ENCODE data around the gene SCGB1A1.

SCGB1A1 gene

DNA sequence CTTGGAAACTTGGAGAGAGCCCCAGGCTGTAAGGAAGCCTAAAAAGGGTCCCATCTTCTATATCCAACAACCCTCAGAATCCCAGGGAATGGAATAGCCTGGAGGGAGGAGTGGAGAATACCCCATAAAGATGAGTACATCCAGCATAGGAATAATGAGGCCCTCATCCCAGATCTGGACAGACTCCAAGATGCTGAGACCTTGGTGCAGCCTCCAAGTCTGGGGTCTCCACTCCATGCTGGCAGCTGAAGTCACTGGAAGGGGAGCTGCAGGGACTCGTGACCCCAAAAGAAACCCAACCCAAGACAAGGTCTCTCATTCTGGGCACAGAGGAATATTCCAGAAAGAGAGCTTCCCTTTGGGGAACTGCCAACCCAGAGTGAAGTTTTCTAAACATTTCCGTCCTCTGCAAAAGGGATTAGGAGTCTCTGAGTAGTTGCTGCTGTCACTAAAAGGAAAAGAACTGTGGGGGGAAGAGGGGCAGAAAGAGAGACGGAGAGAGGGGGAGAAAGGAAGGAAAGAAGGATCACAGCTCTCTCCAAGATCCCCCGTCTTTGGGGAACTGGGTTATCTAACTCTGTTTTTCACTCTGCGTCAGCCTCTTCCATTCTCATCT is 589 bp downstream of the SCGB1A1 start:
- Histone ChIP-seq H3K36me3 (ENCODE audit: control insufficient read depth in 4 of 4, insufficient read depth in 4 of 4, low read length in 3 of 4) (no peaks in the 10 kb centered on the region), H3K9me3 (ENCODE audit: control extremely low read depth in 1 of 5, control insufficient read depth in 4 of 5, insufficient read depth in 2 of 5, low read depth in 1 of 5, low read length in 4 of 5) (no peaks in the 10 kb centered on the region), H3K27me3 (replicated peaks in 2 of 5; ENCODE audit: control insufficient read depth in 4 of 5, insufficient read depth in 5 of 5, low read length in 4 of 5) (no peaks in the 10 kb centered on the region), H3K4me3 (ENCODE audit: control insufficient read depth in 1 of 7, extremely low read depth in 1 of 7, insufficient read depth in 4 of 7, low read depth in 2 of 7, low read length in 6 of 7) (no peak overlapping the region), H3K27ac (ENCODE audit: insufficient read depth in 1 of 2, low read depth in 1 of 2, low read length in 2 of 2, poor library complexity in 1 of 2, severe bottlenecking in 2 of 2) (peak overlapping the region in 1 of 2 experiments; percentile 34), H3K4me1 (ENCODE audit: control extremely low read depth in 1 of 4, control insufficient read depth in 4 of 4, insufficient read depth in 4 of 4, low read length in 3 of 4) (peaks cover 0 to 3% (median under 1%) of the 10 kb centered on the region in 4 experiments)
- DNase-seq: no peak
- POLR2A ChIA-PET: interaction anchor here (1.2 kb wide), 1 partner anchor 21 kb away, joined by 3 read pairs; no protein-coding TSS in a partner anchor
- WGBS (ENCODE audit: insufficient coverage): 76% methylated on average over 3 of the region's 5 CpGs
- CTCF ChIA-PET: interaction anchor here (1.1 to 8.3 kb wide), 3 partner anchors 25 to 141 kb away, joined by 3 to 73 read pairs (median 4); no protein-coding TSS in a partner anchor

DNA sequence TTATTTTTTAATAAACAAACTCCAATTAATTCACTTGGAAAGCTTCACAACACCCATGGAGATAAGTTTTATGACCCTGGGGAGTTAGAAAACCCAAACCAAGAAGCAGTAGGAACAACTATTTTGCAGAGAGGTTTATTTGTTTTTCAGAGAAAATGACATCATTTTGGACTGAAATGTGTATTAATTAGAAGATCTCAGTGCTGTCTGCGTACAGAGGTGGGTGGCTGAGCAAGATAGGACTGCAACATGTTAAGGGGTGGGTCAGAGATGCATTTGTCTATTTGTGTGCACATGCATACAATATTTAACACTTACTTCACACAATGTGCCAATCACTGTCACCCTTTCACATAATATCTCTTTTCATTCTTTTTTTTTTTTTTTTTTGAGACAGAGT is 1.1 kb downstream of the SCGB1A1 start:
- no CpG with 5 or more reads among the region's 1 CpG for WGBS (ENCODE audit: insufficient coverage)
- Histone ChIP-seq H3K9me3 (ENCODE audit: control extremely low read depth in 1 of 5, control insufficient read depth in 4 of 5, insufficient read depth in 2 of 5, low read depth in 1 of 5, low read length in 4 of 5) (no peaks in the 10 kb centered on the region), H3K4me1 (ENCODE audit: control extremely low read depth in 1 of 4, control insufficient read depth in 4 of 4, insufficient read depth in 4 of 4, low read length in 3 of 4) (peaks cover 0 to 4% (median 2%) of the 10 kb centered on the region in 4 experiments), H3K4me3 (ENCODE audit: control insufficient read depth in 1 of 7, extremely low read depth in 1 of 7, insufficient read depth in 4 of 7, low read depth in 2 of 7, low read length in 6 of 7) (no peak overlapping the region), H3K27ac (ENCODE audit: insufficient read depth in 1 of 2, low read depth in 1 of 2, low read length in 2 of 2, poor library complexity in 1 of 2, severe bottlenecking in 2 of 2) (peak overlapping the region in 1 of 2 experiments; percentile 34), H3K27me3 (replicated peaks in 2 of 5; ENCODE audit: control insufficient read depth in 4 of 5, insufficient read depth in 5 of 5, low read length in 4 of 5) (no peaks in the 10 kb centered on the region), H3K36me3 (ENCODE audit: control insufficient read depth in 4 of 4, insufficient read depth in 4 of 4, low read length in 3 of 4) (no peaks in the 10 kb centered on the region)
- POLR2A ChIA-PET: interaction anchor here (1.2 kb wide), 1 partner anchor 22 kb away, joined by 3 read pairs; no protein-coding TSS in a partner anchor
- CTCF ChIA-PET: interaction anchor here (1.1 to 8.3 kb wide), 2 partner anchors 26 to 141 kb away, joined by 4 to 73 read pairs; no protein-coding TSS in a partner anchor
- no peak for DNase-seq

- Histone ChIP-seq H3K4me3 (ENCODE audit: control insufficient read depth in 1 of 7, extremely low read depth in 1 of 7, insufficient read depth in 4 of 7, low read depth in 2 of 7, low read length in 6 of 7) (no peak overlapping the region), H3K27ac (ENCODE audit: insufficient read depth in 1 of 2, low read depth in 1 of 2, low read length in 2 of 2, poor library complexity in 1 of 2, severe bottlenecking in 2 of 2) (no peak overlapping the region), H3K36me3 (ENCODE audit: control insufficient read depth in 4 of 4, insufficient read depth in 4 of 4, low read length in 3 of 4) (no peaks in the 10 kb centered on the region), H3K9me3 (ENCODE audit: control extremely low read depth in 1 of 5, control insufficient read depth in 4 of 5, insufficient read depth in 2 of 5, low read depth in 1 of 5, low read length in 4 of 5) (no peaks in the 10 kb centered on the region), H3K27me3 (replicated peaks in 2 of 5; ENCODE audit: control insufficient read depth in 4 of 5, insufficient read depth in 5 of 5, low read length in 4 of 5) (no peaks in the 10 kb centered on the region), H3K4me1 (ENCODE audit: control extremely low read depth in 1 of 4, control insufficient read depth in 4 of 4, insufficient read depth in 4 of 4, low read length in 3 of 4) (peaks cover 0 to 6% (median 2%) of the 10 kb centered on the region in 4 experiments)
- WGBS (ENCODE audit: insufficient coverage): no CpG with 5 or more reads among the region's 3 CpGs
- POLR2A ChIA-PET: no interaction called here
- CTCF ChIA-PET: interaction anchor here (1.4 to 9.5 kb wide), 5 partner anchors 14 to 138 kb away, joined by 3 to 94 read pairs (median 69); no protein-coding TSS in a partner anchor
- DNase-seq: no peak
These were observed 2.0 kb downstream of the SCGB1A1 start for GRCh38 chr11:62420882-62421281.

DNA sequence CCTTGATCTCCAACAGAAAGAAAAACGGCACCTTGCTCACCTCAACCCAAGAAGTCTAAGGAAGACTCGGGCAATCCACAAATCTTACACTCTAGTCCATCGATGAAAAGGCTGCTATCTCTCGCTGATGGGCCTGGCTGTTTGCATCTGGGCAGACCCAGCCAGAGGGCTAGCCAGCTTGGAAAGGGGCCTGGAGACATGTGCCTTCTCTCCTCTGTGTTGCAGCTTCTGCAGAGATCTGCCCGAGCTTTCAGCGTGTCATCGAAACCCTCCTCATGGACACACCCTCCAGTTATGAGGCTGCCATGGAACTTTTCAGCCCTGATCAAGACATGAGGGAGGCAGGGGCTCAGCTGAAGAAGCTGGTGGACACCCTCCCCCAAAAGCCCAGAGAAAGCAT is 3.2 kb downstream of the SCGB1A1 start:
- ChIA-PET POLR2A (interaction anchor here (0.5 kb wide), 1 partner anchor 21 kb away, joined by 3 read pairs; no protein-coding TSS in a partner anchor), CTCF (interaction anchor here (0.6 to 9.5 kb wide), 10 partner anchors 9 to 148 kb away, joined by 3 to 94 read pairs (median 6); no protein-coding TSS in a partner anchor)
- 98% methylated on average over 6 of the region's 7 CpGs for WGBS (ENCODE audit: insufficient coverage)
- Histone ChIP-seq H3K36me3 (ENCODE audit: control insufficient read depth in 4 of 4, insufficient read depth in 4 of 4, low read length in 3 of 4) (no peaks in the 10 kb centered on the region), H3K27ac (ENCODE audit: insufficient read depth in 1 of 2, low read depth in 1 of 2, low read length in 2 of 2, poor library complexity in 1 of 2, severe bottlenecking in 2 of 2) (no peak overlapping the region), H3K4me3 (ENCODE audit: control insufficient read depth in 1 of 7, extremely low read depth in 1 of 7, insufficient read depth in 4 of 7, low read depth in 2 of 7, low read length in 6 of 7) (no peak overlapping the region), H3K27me3 (replicated peaks in 2 of 5; ENCODE audit: control insufficient read depth in 4 of 5, insufficient read depth in 5 of 5, low read length in 4 of 5) (no peaks in the 10 kb centered on the region), H3K9me3 (ENCODE audit: control extremely low read depth in 1 of 5, control insufficient read depth in 4 of 5, insufficient read depth in 2 of 5, low read depth in 1 of 5, low read length in 4 of 5) (no peaks in the 10 kb centered on the region), H3K4me1 (ENCODE audit: control extremely low read depth in 1 of 4, control insufficient read depth in 4 of 4, insufficient read depth in 4 of 4, low read length in 3 of 4) (peaks cover 0 to 14% (median 10%) of the 10 kb centered on the region in 4 experiments)
- no peak for DNase-seq

- POLR2A ChIA-PET: no interaction called here
- H3K27ac ChIP-seq (ENCODE audit: insufficient read depth in 1 of 2, low read depth in 1 of 2, low read length in 2 of 2, poor library complexity in 1 of 2, severe bottlenecking in 2 of 2): no peak overlapping the region
These were observed 4.2 kb downstream of the SCGB1A1 start for GRCh38 chr11:62423012-62423411.

DNA sequence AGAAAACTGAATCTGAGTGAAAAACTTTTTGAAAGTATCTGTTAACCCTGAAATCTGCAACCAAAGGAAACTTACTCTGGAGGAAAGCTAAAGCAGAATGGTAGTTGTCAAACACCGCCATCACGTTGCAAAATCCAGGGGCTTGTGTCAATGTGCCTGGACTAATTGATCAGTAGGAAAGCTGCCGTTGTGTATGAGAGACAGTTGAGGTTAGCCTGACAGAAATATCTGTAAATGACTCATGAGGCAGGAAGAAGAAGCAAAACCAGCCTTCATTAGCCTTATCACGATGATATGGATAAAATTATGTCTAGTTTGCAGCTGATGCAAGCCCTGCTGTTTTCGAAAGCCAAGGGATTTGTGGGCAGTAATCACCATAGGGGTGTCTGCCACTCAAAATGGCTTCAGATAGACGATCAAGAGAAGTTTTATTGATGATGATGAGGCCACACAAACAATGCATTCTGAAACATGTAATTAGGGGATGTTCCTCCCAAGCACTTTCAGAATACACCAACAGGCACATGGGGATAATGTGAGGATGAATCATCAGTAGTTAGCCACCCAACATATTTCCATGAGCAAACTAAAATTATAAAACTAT is 8.9 kb downstream of the SCGB1A1 start:
- DNase-seq: peak; percentile 43 to 77 (median 57)
- Histone ChIP-seq H3K27me3 (replicated peaks in 2 of 5; ENCODE audit: control insufficient read depth in 4 of 5, insufficient read depth in 5 of 5, low read length in 4 of 5) (no peaks in the 10 kb centered on the region), H3K36me3 (ENCODE audit: control insufficient read depth in 4 of 4, insufficient read depth in 4 of 4, low read length in 3 of 4) (no peaks in the 10 kb centered on the region), H3K9me3 (ENCODE audit: control extremely low read depth in 1 of 5, control insufficient read depth in 4 of 5, insufficient read depth in 2 of 5, low read depth in 1 of 5, low read length in 4 of 5) (no peaks in the 10 kb centered on the region), H3K27ac (ENCODE audit: insufficient read depth in 1 of 2, low read depth in 1 of 2, low read length in 2 of 2, poor library complexity in 1 of 2, severe bottlenecking in 2 of 2) (peak overlapping the region in 1 of 2 experiments; percentile 18), H3K4me1 (ENCODE audit: control extremely low read depth in 1 of 4, control insufficient read depth in 4 of 4, insufficient read depth in 4 of 4, low read length in 3 of 4) (peaks cover 0 to 43% (median 31%) of the 10 kb centered on the region in 4 experiments), H3K4me3 (ENCODE audit: control insufficient read depth in 1 of 7, extremely low read depth in 1 of 7, insufficient read depth in 4 of 7, low read depth in 2 of 7, low read length in 6 of 7) (no peak overlapping the region)
- ChIA-PET CTCF (interaction anchor here (0.6 to 9.5 kb wide), 5 partner anchors 13 to 131 kb away, joined by 3 to 94 read pairs (median 4); no protein-coding TSS in a partner anchor), POLR2A (interaction anchor here (0.9 kb wide), 1 partner anchor 24 kb away, joined by 5 read pairs; no protein-coding TSS in a partner anchor)
- WGBS (ENCODE audit: insufficient coverage): 53% methylated on average over 2 of the region's 6 CpGs

More at GRCh38 chr11:62423012-62423411, 4.2 kb downstream of the SCGB1A1 start:
- peaks cover 0 to 23% (median 17%) of the 10 kb centered on the region in 4 experiments for H3K4me1 ChIP-seq (ENCODE audit: control extremely low read depth in 1 of 4, control insufficient read depth in 4 of 4, insufficient read depth in 4 of 4, low read length in 3 of 4)
- no peaks in the 10 kb centered on the region for H3K27me3 ChIP-seq (replicated peaks in 2 of 5; ENCODE audit: control insufficient read depth in 4 of 5, insufficient read depth in 5 of 5, low read length in 4 of 5)
- H3K9me3 ChIP-seq (ENCODE audit: control extremely low read depth in 1 of 5, control insufficient read depth in 4 of 5, insufficient read depth in 2 of 5, low read depth in 1 of 5, low read length in 4 of 5): no peaks in the 10 kb centered on the region
- no peaks in the 10 kb centered on the region for H3K36me3 ChIP-seq (ENCODE audit: control insufficient read depth in 4 of 4, insufficient read depth in 4 of 4, low read length in 3 of 4)
- H3K4me3 ChIP-seq (ENCODE audit: control insufficient read depth in 1 of 7, extremely low read depth in 1 of 7, insufficient read depth in 4 of 7, low read depth in 2 of 7, low read length in 6 of 7): no peak overlapping the region
- CTCF ChIA-PET: interaction anchor here (0.9 to 9.5 kb wide), 9 partner anchors 10 to 136 kb away, joined by 4 to 94 read pairs (median 8); no protein-coding TSS in a partner anchor
- 100% methylated on average over 1 of the region's 4 CpGs for WGBS (ENCODE audit: insufficient coverage)
- no peak for DNase-seq

Measured in common myeloid progenitor, CD34-positive (primary cell).